ENCODE measurements around the gene NCOA7.

DNA sequence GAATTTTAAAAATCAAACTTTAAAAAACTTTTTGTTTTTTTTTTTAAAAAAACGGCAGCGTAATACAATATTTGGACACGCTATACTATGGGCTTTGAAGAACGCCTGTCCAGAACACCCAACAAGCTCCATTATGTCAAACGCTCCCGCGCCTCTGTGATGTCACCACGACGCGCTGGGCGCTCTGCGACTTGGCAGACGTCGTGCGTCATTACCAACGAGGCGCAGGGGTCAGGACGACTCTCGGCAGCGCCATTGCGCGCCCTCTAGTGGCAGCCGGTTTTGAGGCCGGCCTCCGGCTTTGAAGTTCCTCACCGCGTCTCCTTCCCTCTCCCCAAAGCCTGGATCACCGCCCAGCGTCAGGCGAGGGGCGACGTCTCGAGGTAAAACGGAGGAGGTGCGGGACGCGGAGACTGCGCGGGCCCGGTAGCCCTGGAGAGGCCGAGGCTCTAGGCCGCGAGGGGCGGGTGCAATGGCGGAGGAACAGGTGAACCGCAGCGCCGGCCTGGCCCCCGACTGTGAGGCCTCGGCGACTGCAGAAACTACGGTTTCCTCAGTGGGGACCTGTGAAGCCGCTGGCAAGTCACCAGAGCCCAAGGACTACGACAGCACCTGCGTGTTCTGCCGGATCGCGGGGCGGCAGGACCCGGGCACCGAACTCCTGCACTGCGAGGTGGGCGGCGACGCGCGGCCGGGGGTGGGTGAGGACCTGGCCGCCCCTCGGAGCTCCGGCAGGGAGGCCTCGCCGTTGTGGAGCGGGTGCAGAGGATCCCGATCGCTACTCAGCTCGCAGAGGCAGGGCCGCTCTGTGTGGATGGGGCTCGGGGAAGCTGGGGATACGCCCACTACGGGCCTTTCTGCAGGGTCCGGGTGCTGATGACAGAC is 166.0 kb downstream of the NCOA7 start, which contains the start of gene HINT3:
- TF ChIP-seq CTCF (IDR thresholded peaks at IDR 0.05; ENCODE audit: low read depth, low read length) (peak; percentile 82), EZH2phosphoT487 (IDR thresholded peaks at IDR 0.05; ENCODE audit: low read depth) (no peak)

All from OCI-LY3 (cell line).